LNCaP clone FGC (cell line): ENCODE data around the gene GRB7.
"Not testable (repeated sequence)": the region's sequence is repeated elsewhere in the genome, so short reads cannot be mapped to it uniquely, and the experiment has no call there.

ENCODE experiments used
- DNase-seq: peaks from one replicate; pipeline ENCODE4 v3.0.0-alpha.2; 2011; ENCODE audit warnings: low read depth
- H3K4me3 ChIP-seq: 2 replicates; pipeline ENCODE4 v1.5.1; 2011; ENCODE audit warnings: mild to moderate bottlenecking, low read depth, low read length, control low read depth
- CTCF ChIP-seq: IDR thresholded peaks from 2 replicates; pipeline ENCODE4 v1.5.1; 2012; ENCODE audit warnings: mild to moderate bottlenecking; ENCODE audit not compliant: control insufficient read depth, insufficient read depth; ENCODE audit errors: extremely low read depth

The GRB7 gene

DNA sequence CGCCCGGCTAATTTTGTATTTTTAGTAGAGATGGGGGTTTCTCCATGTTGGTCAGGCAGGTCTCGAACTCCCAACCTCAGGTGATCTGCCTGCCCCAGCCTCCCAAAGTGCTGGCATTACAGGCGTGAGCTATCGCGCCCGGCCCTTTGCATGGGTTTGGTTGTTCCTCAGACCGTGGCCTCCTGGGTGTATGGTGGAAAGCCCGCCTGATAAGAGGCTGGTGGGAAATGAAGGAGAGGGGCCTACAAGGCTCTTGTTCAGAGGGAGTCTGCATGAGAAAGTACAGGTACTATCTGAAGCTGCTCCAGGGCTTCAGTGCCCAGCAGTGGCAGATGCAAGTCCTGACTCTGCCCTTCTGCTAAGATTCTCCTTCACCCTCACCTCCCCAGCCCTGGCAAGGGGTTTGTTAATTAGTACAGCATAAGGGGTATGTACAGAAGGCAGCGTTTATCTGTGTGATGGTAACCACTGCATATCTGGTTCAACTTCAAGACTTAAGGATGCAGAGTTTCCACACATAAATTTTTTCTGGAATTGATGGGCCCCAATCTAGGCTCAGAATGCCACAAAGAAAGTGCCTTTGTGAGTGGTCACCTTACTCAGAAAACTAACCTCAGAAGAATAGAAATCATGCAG, 24.2 kb downstream of the GRB7 start:
- no peak overlapping the region for H3K4me3 ChIP-seq
- TF ChIP-seq CTCF = no peak
- DNase-seq = no peak

DNA sequence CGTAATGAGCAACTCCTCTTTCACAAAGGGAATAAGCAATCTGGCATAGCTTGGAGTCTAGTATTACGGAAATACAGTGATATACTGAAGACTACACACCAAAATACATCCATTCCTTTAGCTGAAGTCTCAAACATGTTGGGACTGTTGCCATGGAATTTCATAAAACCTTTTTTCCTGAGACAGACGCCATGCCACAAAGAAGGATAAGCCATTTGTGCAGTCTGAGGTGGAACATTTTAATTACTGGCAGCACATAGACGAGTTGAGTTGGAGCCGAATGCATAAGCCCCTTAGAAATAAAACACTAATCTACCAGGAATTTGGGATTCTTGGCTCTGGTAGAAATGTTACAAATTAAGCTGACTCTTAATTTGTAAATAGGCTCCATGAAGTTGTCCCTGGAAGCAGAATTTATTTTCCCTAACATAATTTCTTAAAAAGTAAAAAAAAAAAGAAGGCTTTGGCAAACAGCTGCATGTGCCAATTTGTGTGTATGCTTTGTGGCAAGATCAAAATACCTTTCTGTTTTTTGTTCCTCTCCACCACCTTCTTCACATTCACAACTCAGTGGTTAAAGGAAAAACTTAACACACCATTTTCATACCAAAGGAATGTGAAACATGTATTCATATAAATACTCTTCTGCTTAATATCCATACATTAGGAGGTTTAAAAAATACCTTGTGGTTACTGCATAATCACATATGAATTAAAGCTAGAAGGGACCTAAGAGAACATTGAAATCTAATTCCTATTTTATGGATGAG, 25.5 kb downstream of the GRB7 start:
- no peak for DNase-seq
- no peak for TF ChIP-seq CTCF
- H3K4me3 ChIP-seq = no peak overlapping the region

DNA sequence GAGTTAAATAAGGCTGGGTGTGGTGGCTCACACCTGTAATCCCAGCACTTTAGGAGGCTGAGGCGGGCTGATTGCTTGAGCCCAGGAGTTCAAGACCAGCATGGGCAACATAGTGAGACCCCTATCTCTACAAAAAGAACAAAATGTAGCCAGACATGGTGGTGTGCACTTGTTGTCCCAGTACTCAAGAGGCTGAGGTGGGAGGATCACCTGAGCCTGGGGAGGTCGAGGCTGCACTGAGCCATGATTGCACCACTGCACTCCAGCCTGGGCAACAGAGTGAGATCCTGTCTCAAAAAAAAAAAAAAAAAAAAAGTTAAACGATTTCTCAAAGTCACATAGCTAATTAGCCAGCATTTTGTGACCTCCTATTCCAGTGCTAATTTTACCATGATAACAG, 26.4 kb downstream of the GRB7 start:
- not testable (repeated sequence) for DNase-seq, H3K4me3 ChIP-seq

- no peak for TF ChIP-seq CTCF
- DNase-seq = no peak
- H3K4me3 ChIP-seq = no peak overlapping the region
Observed at GRCh38 chr17:39765175-39765574, 27.4 kb downstream of the GRB7 start.

- H3K4me3 ChIP-seq = no peak overlapping the region
- no peak for TF ChIP-seq CTCF
- no peak for DNase-seq
Observed at GRCh38 chr17:39765766-39766165, 28.0 kb downstream of the GRB7 start.

DNA sequence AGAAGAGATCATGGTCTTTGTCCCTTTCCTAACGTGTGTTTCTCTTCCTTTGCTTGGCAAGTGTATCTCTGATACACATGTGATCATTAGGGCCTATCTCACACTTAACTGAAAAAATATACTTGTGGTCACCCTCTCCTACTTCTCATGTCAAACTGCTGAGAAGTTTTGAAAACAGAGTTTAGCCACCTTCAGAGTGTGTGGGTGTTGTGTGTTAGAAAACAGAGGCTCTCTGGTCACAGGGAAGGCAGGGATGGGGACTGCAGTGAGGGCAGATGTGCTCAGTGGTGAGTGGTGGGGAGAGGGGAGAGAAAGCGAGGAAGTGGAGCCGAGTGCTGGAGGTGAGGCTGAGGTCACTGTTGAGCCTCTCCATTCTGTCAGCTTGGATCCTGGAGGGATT, 29.4 kb downstream of the GRB7 start:
- no peak for TF ChIP-seq CTCF
- H3K4me3 ChIP-seq = no peak overlapping the region
- no peak for DNase-seq

- TF ChIP-seq CTCF = no peak
- DNase-seq = peak; percentile 50
- H3K4me3 ChIP-seq = no peak overlapping the region
Observed at GRCh38 chr17:39769974-39770587, 32.3 kb downstream of the GRB7 start.
